GM12878 (cell line): ENCODE results near the gene EIF5. TPM values are rescaled to one million over a fixed set of nuclear protein-coding genes. Genes with fewer than 3 reads are reported as not detected.

Source experiments
- ATAC-seq: fragments of 200-7000 bp; cut with Tn5 transposase; 3 replicates; pipeline ENCODE4 v1.9.1; 2020; ENCODE audit warnings: mild to moderate bottlenecking, moderate library complexity
- BruUV-seq: library from RNA; stranded (reverse); fragments of 400-500 nt; replicated peaks from 2 replicates; lab custom pipeline; 2021; lab: Mats Ljungman, UMichigan
- CTCF ChIA-PET: fragments of 300-600 bp; sonication (Branson Sonifier 250); formaldehyde crosslinking; extraction: SDS; loops from one replicate; lab custom pipeline; 2021; ENCODE audit warnings: inconsistent platforms; lab: Yijun Ruan, JAX
- POLR2A ChIA-PET: fragments of 350-600 bp; formaldehyde crosslinking; extraction: SDS; loops from one replicate; lab custom pipeline; 2021; ENCODE audit warnings: inconsistent platforms; lab: Charles Lee
- RAD21 ChIA-PET: fragments of 300-600 bp; sonication (Branson Sonifier 250); formaldehyde crosslinking; loops from one replicate; lab custom pipeline; 2023; ENCODE audit warnings: antibody characterized with exemption; ENCODE audit not compliant: unreplicated experiment; lab: Charles Lee
- SMC1A ChIA-PET: fragments of 300-600 bp; sonication (Branson Sonifier 250); formaldehyde crosslinking; loops from one replicate; lab custom pipeline; 2023; ENCODE audit not compliant: unreplicated experiment, uncharacterized antibody; lab: Charles Lee
- DNase-seq: peaks from one replicate; pipeline ENCODE4 v3.0.0-alpha.2; 2011; ENCODE audit warnings: low read depth, low spot score
- FAIRE-seq: peaks from 3 replicates; lab custom pipeline; 2011; peaks lifted over from hg19 to GRCh38; lab: Jason Lieb, UNC
- H2AFZ ChIP-seq: 2 replicates; pipeline ENCODE4 v1.6.0; 2011; ENCODE audit warnings: low read depth, low read length, control low read depth; ENCODE audit not compliant: control insufficient read depth
- H3K27ac ChIP-seq: 2 replicates; pipeline ENCODE4 v1.5.1; 2011; ENCODE audit warnings: control low read depth; ENCODE audit not compliant: control insufficient read depth, insufficient read depth
- H3K27me3 ChIP-seq, 2 experiments: replicated peaks in 1 of 2; 2 replicates each; pipeline versions ENCODE4 v1.6.0 to v1.6.1; 2011; ENCODE audit warnings: low read length in 1 of 2; ENCODE audit not compliant: control insufficient read depth in 2 of 2, insufficient read depth in 2 of 2
- H3K36me3 ChIP-seq, 2 experiments: 2 replicates each; pipeline ENCODE4 v1.5.1; 2011; ENCODE audit warnings: low read length in 1 of 2; ENCODE audit not compliant: control insufficient read depth in 2 of 2, insufficient read depth in 2 of 2
- H3K4me1 ChIP-seq: 2 replicates; pipeline ENCODE4 v1.6.1; 2011; ENCODE audit warnings: mild to moderate bottlenecking, low read length, moderate library complexity, mixed read lengths; ENCODE audit not compliant: control insufficient read depth, insufficient read depth
- H3K4me2 ChIP-seq: 2 replicates; pipeline ENCODE4 v1.6.0; 2011; ENCODE audit warnings: control low read depth; ENCODE audit not compliant: control insufficient read depth, insufficient read depth
- H3K4me3 ChIP-seq: fragments of 200-600 bp; sonication (generic); 2 replicates; pipeline ENCODE4 v1.5.1; 2016
- H3K79me2 ChIP-seq: 2 replicates; pipeline ENCODE4 v1.6.0; 2011; ENCODE audit warnings: low read length; ENCODE audit not compliant: control insufficient read depth, insufficient read depth
- H3K9ac ChIP-seq: 2 replicates; pipeline ENCODE4 v1.8.0; 2011; ENCODE audit warnings: low read length, control low read depth, mixed read lengths; ENCODE audit not compliant: control insufficient read depth, insufficient read depth
- H3K9me3 ChIP-seq: replicated peaks from 3 replicates; pipeline ENCODE4 v1.5.1; 2011; ENCODE audit warnings: mild to moderate bottlenecking, low read length; ENCODE audit not compliant: control insufficient read depth, insufficient read depth
- H4K20me1 ChIP-seq: 2 replicates; pipeline ENCODE4 v1.6.0; 2011; ENCODE audit not compliant: control insufficient read depth, insufficient read depth
- ATF2 ChIP-seq: IDR thresholded peaks from 2 replicates; pipeline ENCODE4 v1.6.1; 2012; ENCODE audit warnings: low read length, inconsistent platforms
- ATF3 ChIP-seq: IDR thresholded peaks from 2 replicates; pipeline ENCODE4 v1.6.1; 2011; ENCODE audit warnings: low read depth, mild to moderate bottlenecking, low read length, moderate library complexity, borderline replicate concordance; ENCODE audit errors: extremely low read depth
- CEBPZ ChIP-seq: fragments of 150-350 bp; IDR thresholded peaks from 2 replicates; pipeline ENCODE4 v1.6.1; 2016; ENCODE audit warnings: low read depth, low read length
- CHD2 ChIP-seq: IDR thresholded peaks from 2 replicates; pipeline ENCODE4 v1.6.1; 2011; ENCODE audit warnings: low read depth, low read length, improper control_type of control experiment, borderline replicate concordance
- CREB1 ChIP-seq: IDR thresholded peaks from 2 replicates; pipeline ENCODE4 v1.6.1; 2012; ENCODE audit warnings: low read depth, mild to moderate bottlenecking, inconsistent platforms
- E2F8 ChIP-seq: fragments of 450-650 bp; IDR thresholded peaks from 2 replicates; pipeline ENCODE4 v1.6.1; 2018; ENCODE audit warnings: mild to moderate bottlenecking, low read depth, moderate library complexity; ENCODE audit not compliant: partially characterized antibody
- HDAC6 ChIP-seq: fragments of 200-600 bp; sonication (generic); IDR thresholded peaks from one replicate; pipeline ENCODE4 v1.8.0; 2017; ENCODE audit warnings: antibody characterized with exemption; ENCODE audit not compliant: unreplicated experiment
- HDGF ChIP-seq: fragments of 450-650 bp; IDR thresholded peaks from 2 replicates; pipeline ENCODE4 v1.6.1; 2016; ENCODE audit warnings: antibody characterized with exemption
- KDM1A ChIP-seq: fragments of 200-600 bp; sonication (generic); IDR thresholded peaks from 2 replicates; pipeline ENCODE4 v1.6.1; 2016; ENCODE audit warnings: borderline replicate concordance
- MTA2 ChIP-seq: fragments of 450-650 bp; IDR thresholded peaks from 2 replicates; pipeline ENCODE4 v1.6.1; 2016; ENCODE audit warnings: low read depth, mild to moderate bottlenecking, moderate library complexity
- MXI1 ChIP-seq: fragments of 150-350 bp; IDR thresholded peaks from 2 replicates; pipeline ENCODE4 v1.6.1; 2011; ENCODE audit warnings: low read depth, mild to moderate bottlenecking, inconsistent platforms, low read length, improper control_type of control experiment
- RBBP5 ChIP-seq: fragments of 200-600 bp; sonication (generic); conservative IDR thresholded peaks from 2 replicates; pipeline ENCODE4 v1.6.1; 2016
- SMC3 ChIP-seq: IDR thresholded peaks from 2 replicates; pipeline ENCODE4 v1.6.1; 2011; ENCODE audit warnings: low read length, improper control_type of control experiment, borderline replicate concordance
- SREBF2 ChIP-seq: IDR thresholded peaks from 2 replicates; pipeline ENCODE4 v1.6.1; 2012; ENCODE audit warnings: mild to moderate bottlenecking, low read length
- SUZ12 ChIP-seq: fragments of 200-600 bp; sonication (generic); IDR thresholded peaks from one replicate; pipeline ENCODE4 v1.6.1; 2018; ENCODE audit warnings: antibody characterized with exemption, mild to moderate bottlenecking; ENCODE audit not compliant: unreplicated experiment
- TCF7 ChIP-seq: IDR thresholded peaks from 2 replicates; pipeline ENCODE4 v1.6.1; 2014; ENCODE audit warnings: antibody characterized with exemption, borderline replicate concordance
- WGBS: methylation state at CpG from one replicate; pipeline ENCODE4 v1.1.6; 2016; ENCODE audit warnings: low lambda C conversion rate; ENCODE audit not compliant: insufficient replicate concordance, insufficient coverage; ENCODE audit errors: missing lambda C conversion rate; 5-methylcytosine and 5-hydroxymethylcytosine counted together
- in situ Hi-C: fragments of 300-500 bp; cut with MboI; formaldehyde crosslinking; loops from 9 replicates; pipeline ENCODE4 v1.14.3; 2018; ENCODE audit warnings: mixed read lengths
- intact Hi-C: fragments of 100-400 bp; cut with micrococcal nuclease; formaldehyde crosslinking; loops from one replicate; pipeline ENCODE4 v1.14.2; 2022; ENCODE audit not compliant: unreplicated experiment
- polyA plus RNA-seq, 11 experiments: library from polyadenylated mRNA; depleted of rRNA in 4 of 11; unstranded in 6 of 11; stranded (reverse) in 5 of 11; fragments of >200 nt; fragmentation: Nextera tagmentation in 4 of 11; fragmentation: Illumina TruSeq in 1 of 11; extraction: Ambion mirVana in 4 of 11; extraction: Trizol in 1 of 11; gene quantifications; 1 replicate in 1 of 11; 2 replicates in 10 of 11; pipeline versions ENCODE4 v1.2.1 to v1.2.3, GENCODE V29; 2011 to 2016; ENCODE audit warnings: inconsistent platforms in 2 of 11, missing spikeins in 2 of 11, low read depth in 1 of 11
- total RNA-seq, 4 experiments: library from RNA; depleted of rRNA in 3 of 4; stranded (reverse); fragments of >200 nt in 3 of 4; fragmentation: Illumina TruSeq in 1 of 4; extraction: Trizol in 1 of 4; gene quantifications; 2 replicates each; pipeline versions ENCODE4 v1.2.1 to v1.2.3, GENCODE V29; 2013 to 2021

The EIF5 gene
- total and polyA plus RNA-seq, 10 of the 15 experiments (the other 5 are each of a cell fraction or from before 2014, with no cell fraction given), result 51.2 to 360 (median 115) TPM

GRCh38 chr14:103392106-103392505 is 58.1 kb downstream of the EIF5 start (continued):
- TF ChIP-seq HDGF (no peak), MXI1 (no peak), RBBP5 (no peak)
- TF ChIP-seq, all 136 proteins: peak for 0

- H3K9me3 ChIP-seq, result no peaks in the 10 kb centered on the region
- CTCF ChIA-PET, result interaction anchor here (0.6 to 6.0 kb wide), 11 partner anchors 11 to 868 kb away, joined by 3 to 99 read pairs (median 9); partner anchors contain the start of gene EIF5
- peaks cover 6% of the 10 kb centered on the region for H4K20me1 ChIP-seq
- 0 out of 2 replicates have a peak overlapping the region, but pooled peaks have one; percentile 17 for H3K4me3 ChIP-seq
- no peak overlapping the region for H3K27ac ChIP-seq
- ATAC-seq (no peak), DNase-seq (no peak), FAIRE-seq (no peak)
- in situ Hi-C loops, result no loop called here
- intact Hi-C loops, result no loop called here
- no peak overlapping the region for H3K9ac ChIP-seq
- H3K79me2 ChIP-seq, result peaks cover 87% of the 10 kb centered on the region
- H2AFZ ChIP-seq, result no peak overlapping the region
- peaks cover 22% of the 10 kb centered on the region for H3K4me1 ChIP-seq
- H3K4me2 ChIP-seq, result no peak overlapping the region
- no peaks in the 10 kb centered on the region for H3K27me3 ChIP-seq
- POLR2A ChIA-PET, result interaction anchor here (0.5 to 1.5 kb wide), 5 partner anchors 33 to 516 kb away, joined by 3 to 5 read pairs (median 4); no protein-coding TSS in a partner anchor
- WGBS, result 89% methylated on average over 8 of the region's 8 CpGs
- SMC1A ChIA-PET, result interaction anchor here (1.5 to 4.3 kb wide), 5 partner anchors 8 to 88 kb away, joined by 4 to 22 read pairs (median 7); no protein-coding TSS in a partner anchor
- RAD21 ChIA-PET, result interaction anchor here (1.2 kb wide), 1 partner anchor 23 kb away, joined by 4 read pairs; no protein-coding TSS in a partner anchor
- BruUV-seq, result no TSS peak
- H3K36me3 ChIP-seq, result no peaks in the 10 kb centered on the region
- TF ChIP-seq CREB1, result no peak
- TF ChIP-seq HDAC6, result no peak
- no peak for TF ChIP-seq MTA2
- no peak for TF ChIP-seq ATF2
- TF ChIP-seq SREBF2, result no peak
- TF ChIP-seq CHD2, result no peak
- TF ChIP-seq KDM1A, result no peak
- no peak for TF ChIP-seq TCF7
- TF ChIP-seq HDGF, result no peak
- no peak for TF ChIP-seq SMC3
- no peak for TF ChIP-seq SUZ12
- TF ChIP-seq E2F8, result no peak
- no peak for TF ChIP-seq ATF3
- no peak for TF ChIP-seq CEBPZ
Measured at GRCh38 chr14:103392572-103392971, 58.5 kb downstream of the EIF5 start.
